Erythroblast (primary cell): Measurements from ENCODE around the gene FGD3.

Source experiments
- GATA1 ChIP-seq: IDR thresholded peaks from 2 replicates; pipeline ENCODE4 v1.6.1; 2011; ENCODE audit warnings: low read depth, mild to moderate bottlenecking, control low read depth, low read length, moderate library complexity
- POLR2A ChIP-seq: IDR thresholded peaks from 2 replicates; pipeline ENCODE4 v1.6.1; 2011; ENCODE audit warnings: mild to moderate bottlenecking, low read length

DNA sequence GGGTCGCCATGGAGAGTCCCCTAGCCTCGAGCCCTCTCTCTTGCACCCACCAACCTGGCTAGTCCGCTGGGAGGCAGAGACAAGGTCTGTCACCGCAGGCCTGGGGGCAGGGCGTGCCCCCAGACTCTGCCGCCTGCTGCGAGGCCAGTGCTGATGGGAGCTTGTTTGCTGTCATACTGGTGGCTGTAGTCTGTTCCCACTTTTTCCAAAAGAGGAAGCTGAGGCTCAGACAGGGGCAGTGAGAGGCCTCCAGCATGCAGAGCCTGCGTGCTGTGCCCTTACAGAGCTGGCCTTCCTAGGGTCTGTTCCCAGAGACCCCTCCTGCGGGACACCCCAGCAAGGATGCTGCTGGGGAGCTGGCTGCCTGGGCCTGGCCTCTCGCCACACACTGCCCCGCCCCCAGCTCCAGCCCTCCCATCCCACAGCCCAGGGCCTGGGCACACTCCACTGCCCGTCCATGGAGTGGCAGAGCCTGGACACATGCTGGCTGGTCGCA, 90.2 kb downstream of the FGD3 start:
- TF ChIP-seq POLR2A (no peak), GATA1 (no peak)
